ENCODE measurements around the gene TRAK1.

Gene TRAK1

DNA sequence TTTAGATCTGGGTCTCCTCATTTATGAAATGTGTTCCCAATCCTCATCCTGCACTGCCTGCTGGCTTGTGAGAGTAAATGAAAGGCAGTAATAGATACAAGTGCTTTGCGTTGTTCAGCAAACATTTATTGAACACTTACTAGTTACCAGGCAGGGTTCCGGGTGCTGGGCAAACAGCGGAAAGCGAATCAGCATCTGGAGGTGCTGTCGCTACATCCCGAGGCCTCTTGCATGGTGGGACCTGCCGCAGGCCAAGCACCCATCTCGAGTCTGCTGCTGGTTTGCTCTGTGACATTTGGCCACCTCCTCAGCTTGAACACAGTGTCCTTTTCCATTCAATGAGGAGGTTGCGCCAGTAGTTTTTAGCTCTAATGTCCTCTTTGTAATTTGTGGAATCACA lies 24.8 kb downstream of the TRAK1 start:
- ChIA-PET POLR2A (no interaction called here), CTCF (interaction anchor here (1.5 to 8.3 kb wide), 2 partner anchors 55 to 73 kb away, joined by 3 to 122 read pairs; no protein-coding TSS in a partner anchor)
- 96% methylated on average over 8 of the region's 9 CpGs for WGBS (ENCODE audit: insufficient coverage)
- H3K27me3 ChIP-seq (replicated peaks in 2 of 5; ENCODE audit: control insufficient read depth in 4 of 5, insufficient read depth in 5 of 5, low read length in 4 of 5): no peaks in the 10 kb centered on the region
- peaks cover 0 to 4% (median 0%) of the 10 kb centered on the region in 4 experiments for H3K36me3 ChIP-seq (ENCODE audit: control insufficient read depth in 4 of 4, insufficient read depth in 4 of 4, low read length in 3 of 4)
- DNase-seq: no peak
- no peaks in the 10 kb centered on the region for H3K9me3 ChIP-seq (ENCODE audit: control extremely low read depth in 1 of 5, control insufficient read depth in 4 of 5, insufficient read depth in 2 of 5, low read depth in 1 of 5, low read length in 4 of 5)
- peaks cover 6 to 35% (median 29%) of the 10 kb centered on the region in 4 experiments for H3K4me1 ChIP-seq (ENCODE audit: control extremely low read depth in 1 of 4, control insufficient read depth in 4 of 4, insufficient read depth in 4 of 4, low read length in 3 of 4)
- no peak overlapping the region for H3K4me3 ChIP-seq (ENCODE audit: control insufficient read depth in 1 of 7, extremely low read depth in 1 of 7, insufficient read depth in 4 of 7, low read depth in 2 of 7, low read length in 6 of 7)
- no peak overlapping the region for H3K27ac ChIP-seq (ENCODE audit: insufficient read depth in 1 of 2, low read depth in 1 of 2, low read length in 2 of 2, poor library complexity in 1 of 2, severe bottlenecking in 2 of 2)

DNA sequence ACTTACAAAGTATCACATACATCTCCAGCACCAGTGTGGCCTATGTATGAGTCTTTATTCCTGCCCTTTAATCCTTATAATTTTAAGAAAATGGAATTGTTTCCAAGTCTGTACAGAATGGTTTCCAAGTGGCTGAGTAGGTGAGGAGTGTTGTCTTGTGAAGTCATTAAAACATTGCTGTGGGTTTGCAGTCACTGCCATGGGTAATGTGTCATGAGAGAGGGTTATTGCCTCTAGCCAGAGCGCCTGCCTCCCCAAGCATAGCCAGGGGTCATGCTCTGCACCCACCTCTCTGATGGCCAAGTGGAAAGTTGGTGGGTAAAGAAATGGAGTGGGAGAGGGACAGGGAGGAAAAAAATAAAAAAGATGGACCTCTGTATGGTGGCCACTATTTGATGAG lies 25.3 kb downstream of the TRAK1 start:
- ChIA-PET CTCF (interaction anchor here (1.0 to 8.3 kb wide), 4 partner anchors 8 to 73 kb away, joined by 3 to 122 read pairs (median 6); no protein-coding TSS in a partner anchor), POLR2A (no interaction called here)
- Histone ChIP-seq H3K9me3 (ENCODE audit: control extremely low read depth in 1 of 5, control insufficient read depth in 4 of 5, insufficient read depth in 2 of 5, low read depth in 1 of 5, low read length in 4 of 5) (no peaks in the 10 kb centered on the region), H3K4me3 (ENCODE audit: control insufficient read depth in 1 of 7, extremely low read depth in 1 of 7, insufficient read depth in 4 of 7, low read depth in 2 of 7, low read length in 6 of 7) (no peak overlapping the region), H3K27ac (ENCODE audit: insufficient read depth in 1 of 2, low read depth in 1 of 2, low read length in 2 of 2, poor library complexity in 1 of 2, severe bottlenecking in 2 of 2) (no peak overlapping the region), H3K4me1 (ENCODE audit: control extremely low read depth in 1 of 4, control insufficient read depth in 4 of 4, insufficient read depth in 4 of 4, low read length in 3 of 4) (peaks cover 6 to 36% (median 30%) of the 10 kb centered on the region in 4 experiments), H3K27me3 (replicated peaks in 2 of 5; ENCODE audit: control insufficient read depth in 4 of 5, insufficient read depth in 5 of 5, low read length in 4 of 5) (no peaks in the 10 kb centered on the region), H3K36me3 (ENCODE audit: control insufficient read depth in 4 of 4, insufficient read depth in 4 of 4, low read length in 3 of 4) (peaks cover 0 to 4% (median 0%) of the 10 kb centered on the region in 4 experiments)
- 100% methylated on average over 1 of the region's 1 CpG for WGBS (ENCODE audit: insufficient coverage)
- DNase-seq: no peak

DNA sequence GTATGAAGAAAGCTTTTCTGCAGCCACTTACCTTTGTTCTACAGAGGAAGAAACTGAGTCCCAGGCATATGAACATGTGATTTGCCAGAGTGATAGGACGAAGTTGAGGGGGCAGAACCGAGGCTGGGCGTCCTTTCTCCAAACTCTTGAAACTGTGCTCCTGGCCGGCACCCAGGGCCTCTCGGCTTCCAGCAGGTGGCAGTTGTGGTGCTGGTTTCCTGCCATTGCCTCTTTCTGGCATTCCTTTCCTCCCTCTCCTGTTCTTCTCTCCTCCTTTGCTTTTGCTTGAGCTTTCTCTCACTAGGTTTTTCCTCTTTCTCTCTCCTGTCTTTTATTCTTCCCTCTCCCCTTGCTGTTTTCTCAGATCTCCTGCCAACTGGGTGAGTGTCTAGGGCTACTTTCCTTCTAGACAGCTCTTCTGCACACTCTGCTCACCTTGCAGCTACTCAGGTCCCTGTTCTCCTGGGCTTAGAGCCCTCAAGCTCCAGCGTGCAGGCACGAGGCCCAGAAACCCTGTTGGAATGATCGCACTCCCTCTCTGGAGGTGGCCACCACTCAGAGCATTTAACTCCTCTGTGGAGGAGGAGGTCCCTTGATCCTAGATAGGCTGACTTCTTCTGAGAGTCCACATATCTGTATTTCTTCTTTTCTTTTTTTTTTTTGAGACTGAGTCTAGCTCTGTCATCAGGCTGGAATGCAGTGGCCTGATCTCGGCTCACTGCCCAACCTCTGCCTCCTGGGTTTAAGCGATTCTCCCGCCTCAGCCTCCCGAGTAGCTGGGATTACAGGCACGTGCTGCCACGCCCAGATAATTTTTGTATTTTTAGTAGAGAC lies 26.2 kb downstream of the TRAK1 start:
- ChIA-PET CTCF (interaction anchor here (0.5 to 8.3 kb wide), 15 partner anchors 9 to 282 kb away, joined by 3 to 122 read pairs (median 4); no protein-coding TSS in a partner anchor), POLR2A (no interaction called here)
- H3K9me3 ChIP-seq (ENCODE audit: control extremely low read depth in 1 of 5, control insufficient read depth in 4 of 5, insufficient read depth in 2 of 5, low read depth in 1 of 5, low read length in 4 of 5): no peaks in the 10 kb centered on the region
- no peak overlapping the region for H3K4me3 ChIP-seq (ENCODE audit: control insufficient read depth in 1 of 7, extremely low read depth in 1 of 7, insufficient read depth in 4 of 7, low read depth in 2 of 7, low read length in 6 of 7)
- peaks cover 6 to 36% (median 30%) of the 10 kb centered on the region in 4 experiments for H3K4me1 ChIP-seq (ENCODE audit: control extremely low read depth in 1 of 4, control insufficient read depth in 4 of 4, insufficient read depth in 4 of 4, low read length in 3 of 4)
- H3K27me3 ChIP-seq (replicated peaks in 2 of 5; ENCODE audit: control insufficient read depth in 4 of 5, insufficient read depth in 5 of 5, low read length in 4 of 5): no peaks in the 10 kb centered on the region
- no peak for DNase-seq
- H3K36me3 ChIP-seq (ENCODE audit: control insufficient read depth in 4 of 4, insufficient read depth in 4 of 4, low read length in 3 of 4): peaks cover 0 to 3% (median 0%) of the 10 kb centered on the region in 4 experiments
- WGBS (ENCODE audit: insufficient coverage): 57% methylated on average over 13 of the region's 14 CpGs
- H3K27ac ChIP-seq (ENCODE audit: insufficient read depth in 1 of 2, low read depth in 1 of 2, low read length in 2 of 2, poor library complexity in 1 of 2, severe bottlenecking in 2 of 2): peak overlapping the region in 1 of 2 experiments; percentile 15

DNA sequence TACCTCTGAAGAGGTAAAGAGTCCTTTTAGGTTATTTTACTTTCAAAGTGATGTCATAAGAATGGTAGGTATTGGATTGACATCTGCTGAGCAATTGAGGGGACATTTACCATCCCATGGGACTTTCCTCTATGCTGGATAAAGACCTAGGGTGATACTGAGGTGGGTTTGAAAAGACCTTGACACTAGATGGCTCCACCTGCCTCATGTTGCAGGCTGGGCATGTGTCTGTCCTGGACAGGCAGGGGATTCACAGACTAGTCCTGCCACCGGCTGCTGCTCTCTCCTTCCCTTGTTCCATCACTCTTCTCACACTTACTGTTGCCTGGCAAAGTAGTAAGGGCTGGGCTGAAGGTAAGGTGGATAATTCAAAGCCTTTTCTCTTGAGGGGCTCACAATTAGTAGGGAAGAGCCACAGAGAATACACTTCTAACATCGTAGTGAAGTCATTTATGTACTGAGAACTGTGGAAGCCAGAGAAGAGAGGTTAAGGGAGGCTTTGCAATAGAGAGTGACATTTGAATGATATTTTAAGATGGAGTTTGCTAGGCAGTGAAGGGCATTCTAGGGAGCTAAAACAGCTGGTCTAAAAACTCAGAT lies 27.7 kb downstream of the TRAK1 start:
- ChIA-PET POLR2A (no interaction called here), CTCF (interaction anchor here (0.7 to 8.3 kb wide), 15 partner anchors 9 to 322 kb away, joined by 3 to 122 read pairs (median 4); no protein-coding TSS in a partner anchor)

DNA sequence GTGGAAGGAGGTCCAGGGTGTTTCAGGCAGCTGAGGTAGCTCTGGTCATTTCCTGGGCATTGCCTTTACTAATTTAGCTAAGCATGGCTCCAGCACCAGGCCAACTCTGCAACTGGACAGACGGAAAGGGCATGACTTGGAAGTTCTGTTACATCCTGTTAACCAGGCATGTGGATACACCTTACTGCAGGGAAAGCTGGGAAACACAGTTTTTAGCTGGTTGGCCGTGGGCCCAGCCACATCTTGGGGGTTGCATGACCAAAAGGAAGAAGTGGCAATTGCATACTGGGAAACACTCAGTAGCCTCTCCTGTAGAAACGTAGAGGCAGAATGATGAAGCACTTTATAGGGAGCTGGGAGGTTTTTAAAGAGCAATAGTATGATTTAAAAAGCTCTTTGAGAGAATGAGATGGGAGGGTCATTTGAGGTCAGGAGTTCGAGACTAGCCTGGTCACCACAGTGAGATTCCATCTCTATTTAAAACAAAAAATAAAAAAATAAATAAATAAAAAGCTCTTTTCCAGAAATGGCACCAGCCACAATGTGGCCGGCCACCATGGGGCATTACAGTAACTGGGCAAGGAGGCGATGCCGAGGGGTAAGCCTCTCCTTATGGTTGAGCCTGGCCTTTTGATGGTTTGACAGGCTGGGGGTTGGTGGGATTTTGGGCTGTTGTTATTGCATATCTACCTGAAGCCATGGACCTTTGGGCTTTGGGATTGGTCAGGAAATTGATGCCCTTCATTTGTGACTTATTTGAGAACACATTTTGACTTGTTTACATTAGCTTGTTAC lies 28.6 kb downstream of the TRAK1 start:
- no peaks in the 10 kb centered on the region for H3K27me3 ChIP-seq (replicated peaks in 2 of 5; ENCODE audit: control insufficient read depth in 4 of 5, insufficient read depth in 5 of 5, low read length in 4 of 5)
- DNase-seq: peak in 2 of 3 donors; percentile 52 to 58
- 52% methylated on average over 6 of the region's 7 CpGs for whole genome bisulfite sequencing (ENCODE audit: insufficient coverage)
- peak overlapping the region in 2 of 7 experiments; percentile 7 to 34 for H3K4me3 ChIP-seq (ENCODE audit: control insufficient read depth in 1 of 7, extremely low read depth in 1 of 7, insufficient read depth in 4 of 7, low read depth in 2 of 7, low read length in 6 of 7)
- ChIA-PET POLR2A (no interaction called here), CTCF (interaction anchor here (0.6 to 8.3 kb wide), 14 partner anchors 8 to 439 kb away, joined by 3 to 122 read pairs (median 4); no protein-coding TSS in a partner anchor)
- H3K4me1 ChIP-seq (ENCODE audit: control extremely low read depth in 1 of 4, control insufficient read depth in 4 of 4, insufficient read depth in 4 of 4, low read length in 3 of 4): peaks cover 1 to 44% (median 32%) of the 10 kb centered on the region in 4 experiments
- H3K27ac ChIP-seq (ENCODE audit: insufficient read depth in 1 of 2, low read depth in 1 of 2, low read length in 2 of 2, poor library complexity in 1 of 2, severe bottlenecking in 2 of 2): peak overlapping the region in 1 of 2 experiments; percentile 52
- H3K9me3 ChIP-seq (ENCODE audit: control extremely low read depth in 1 of 5, control insufficient read depth in 4 of 5, insufficient read depth in 2 of 5, low read depth in 1 of 5, low read length in 4 of 5): no peaks in the 10 kb centered on the region
- peaks cover 0 to 3% (median 0%) of the 10 kb centered on the region in 4 experiments for H3K36me3 ChIP-seq (ENCODE audit: control insufficient read depth in 4 of 4, insufficient read depth in 4 of 4, low read length in 3 of 4)

More for the DNA sequence above, 27.7 kb downstream of the TRAK1 start:
- Histone ChIP-seq H3K27me3 (replicated peaks in 2 of 5; ENCODE audit: control insufficient read depth in 4 of 5, insufficient read depth in 5 of 5, low read length in 4 of 5) (no peaks in the 10 kb centered on the region), H3K27ac (ENCODE audit: insufficient read depth in 1 of 2, low read depth in 1 of 2, low read length in 2 of 2, poor library complexity in 1 of 2, severe bottlenecking in 2 of 2) (peak overlapping the region in 1 of 2 experiments; percentile 11), H3K4me1 (ENCODE audit: control extremely low read depth in 1 of 4, control insufficient read depth in 4 of 4, insufficient read depth in 4 of 4, low read length in 3 of 4) (peaks cover 6 to 44% (median 33%) of the 10 kb centered on the region in 4 experiments), H3K9me3 (ENCODE audit: control extremely low read depth in 1 of 5, control insufficient read depth in 4 of 5, insufficient read depth in 2 of 5, low read depth in 1 of 5, low read length in 4 of 5) (no peaks in the 10 kb centered on the region), H3K36me3 (ENCODE audit: control insufficient read depth in 4 of 4, insufficient read depth in 4 of 4, low read length in 3 of 4) (peaks cover 0 to 5% (median 0%) of the 10 kb centered on the region in 4 experiments), H3K4me3 (ENCODE audit: control insufficient read depth in 1 of 7, extremely low read depth in 1 of 7, insufficient read depth in 4 of 7, low read depth in 2 of 7, low read length in 6 of 7) (no peak overlapping the region)
- WGBS (ENCODE audit: insufficient coverage): 57% methylated on average over 1 of the region's 2 CpGs
- peak; percentile 44 to 62 (median 62) for DNase-seq

DNA sequence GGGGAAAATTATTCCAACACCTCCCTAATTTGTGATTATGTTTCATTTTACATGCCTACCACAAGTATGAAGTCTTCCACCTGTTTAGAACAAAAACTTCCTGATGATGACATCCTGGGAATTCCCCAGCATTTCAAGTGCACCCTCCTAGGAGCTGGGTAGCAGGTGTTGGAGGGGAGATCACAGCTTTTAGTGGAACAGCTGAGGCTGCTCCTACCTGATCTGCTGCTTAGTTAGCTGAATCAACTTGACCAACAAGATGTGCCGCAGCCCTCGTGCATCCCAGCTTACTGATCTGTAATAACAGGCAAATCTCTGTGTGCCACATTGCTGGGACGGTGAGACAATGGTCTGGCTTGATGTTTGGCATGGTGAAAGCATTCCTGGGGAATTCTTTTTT lies 29.7 kb downstream of the TRAK1 start:
- ChIA-PET CTCF (interaction anchor here (0.6 to 8.3 kb wide), 4 partner anchors 68 to 378 kb away, joined by 3 to 122 read pairs (median 4); no protein-coding TSS in a partner anchor), POLR2A (no interaction called here)
- Histone ChIP-seq H3K27me3 (replicated peaks in 2 of 5; ENCODE audit: control insufficient read depth in 4 of 5, insufficient read depth in 5 of 5, low read length in 4 of 5) (no peaks in the 10 kb centered on the region), H3K4me1 (ENCODE audit: control extremely low read depth in 1 of 4, control insufficient read depth in 4 of 4, insufficient read depth in 4 of 4, low read length in 3 of 4) (peaks cover 1 to 44% (median 32%) of the 10 kb centered on the region in 4 experiments), H3K4me3 (ENCODE audit: control insufficient read depth in 1 of 7, extremely low read depth in 1 of 7, insufficient read depth in 4 of 7, low read depth in 2 of 7, low read length in 6 of 7) (no peak overlapping the region), H3K27ac (ENCODE audit: insufficient read depth in 1 of 2, low read depth in 1 of 2, low read length in 2 of 2, poor library complexity in 1 of 2, severe bottlenecking in 2 of 2) (peak overlapping the region in 1 of 2 experiments; percentile 25), H3K9me3 (ENCODE audit: control extremely low read depth in 1 of 5, control insufficient read depth in 4 of 5, insufficient read depth in 2 of 5, low read depth in 1 of 5, low read length in 4 of 5) (no peaks in the 10 kb centered on the region), H3K36me3 (ENCODE audit: control insufficient read depth in 4 of 4, insufficient read depth in 4 of 4, low read length in 3 of 4) (peaks cover 3 to 8% (median 6%) of the 10 kb centered on the region in 4 experiments)
- peak in 1 of 3 donors; percentile 14 for DNase-seq
- WGBS (ENCODE audit: insufficient coverage): 90% methylated on average over 2 of the region's 3 CpGs
